C4-2B (cell line): Measurements from ENCODE around the gene B4GALNT4.
"Not testable (repeated sequence)": the region's sequence is repeated elsewhere in the genome, so short reads cannot be mapped to it uniquely, and the experiment has no call there.

ENCODE experiments used
- ZFX ChIP-seq: fragments of 450-650 bp; IDR thresholded peaks from 2 replicates; pipeline ENCODE4 v1.6.1; 2017
- TF ChIP-seq, protein P1 (sequence below): fragments of 450-650 bp; conservative IDR thresholded peaks from 2 replicates; pipeline ENCODE4 v1.5.1; 2017; ENCODE audit warnings: mild to moderate bottlenecking

DNA sequence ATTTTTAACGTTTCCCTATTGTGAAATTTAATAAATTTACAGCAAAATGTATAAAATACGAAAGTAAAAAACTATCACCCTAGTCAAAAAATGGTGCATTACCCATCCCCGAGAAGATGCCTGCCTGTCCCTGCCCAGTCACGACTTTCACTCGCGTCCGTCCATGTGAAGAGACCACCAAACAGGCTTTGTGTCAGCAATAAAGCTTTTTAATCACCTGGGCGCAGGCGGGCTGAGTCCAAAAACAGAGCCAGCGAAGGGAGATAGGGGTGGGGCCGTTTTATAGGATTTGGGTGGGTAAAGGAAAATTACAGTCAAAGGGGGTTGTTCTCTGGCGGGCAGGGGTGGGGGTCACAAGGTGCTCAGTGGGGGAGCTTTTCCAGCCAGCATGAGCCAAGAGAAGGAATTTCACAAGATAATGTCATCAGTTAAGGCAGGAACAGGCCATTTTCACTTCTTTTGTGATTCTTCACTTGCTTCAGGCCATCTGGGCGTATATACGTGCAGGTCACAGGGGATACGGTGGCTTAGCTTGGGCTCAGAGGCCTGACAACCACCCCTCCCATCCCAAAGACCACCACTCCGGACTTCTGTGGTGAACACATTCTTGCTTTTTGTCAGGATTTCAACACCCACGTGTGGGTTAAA is 35.6 kb upstream of the B4GALNT4 start:
- TF ChIP-seq, protein P1, sequence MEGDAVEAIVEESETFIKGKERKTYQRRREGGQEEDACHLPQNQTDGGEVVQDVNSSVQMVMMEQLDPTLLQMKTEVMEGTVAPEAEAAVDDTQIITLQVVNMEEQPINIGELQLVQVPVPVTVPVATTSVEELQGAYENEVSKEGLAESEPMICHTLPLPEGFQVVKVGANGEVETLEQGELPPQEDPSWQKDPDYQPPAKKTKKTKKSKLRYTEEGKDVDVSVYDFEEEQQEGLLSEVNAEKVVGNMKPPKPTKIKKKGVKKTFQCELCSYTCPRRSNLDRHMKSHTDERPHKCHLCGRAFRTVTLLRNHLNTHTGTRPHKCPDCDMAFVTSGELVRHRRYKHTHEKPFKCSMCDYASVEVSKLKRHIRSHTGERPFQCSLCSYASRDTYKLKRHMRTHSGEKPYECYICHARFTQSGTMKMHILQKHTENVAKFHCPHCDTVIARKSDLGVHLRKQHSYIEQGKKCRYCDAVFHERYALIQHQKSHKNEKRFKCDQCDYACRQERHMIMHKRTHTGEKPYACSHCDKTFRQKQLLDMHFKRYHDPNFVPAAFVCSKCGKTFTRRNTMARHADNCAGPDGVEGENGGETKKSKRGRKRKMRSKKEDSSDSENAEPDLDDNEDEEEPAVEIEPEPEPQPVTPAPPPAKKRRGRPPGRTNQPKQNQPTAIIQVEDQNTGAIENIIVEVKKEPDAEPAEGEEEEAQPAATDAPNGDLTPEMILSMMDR, result not testable (repeated sequence)
- TF ChIP-seq ZFX, result not testable (repeated sequence)
